Memory B cell (primary cell): Measurements from ENCODE around the gene RASSF9.

Source experiments
- ATAC-seq: fragments of 150-1000 bp; cut with Tn5 transposase; 2 replicates; pipeline ENCODE4 v1.10.0; 2021; ENCODE audit warnings: low read depth, mild to moderate bottlenecking, moderate library complexity
- DNase-seq, 2 donors: peaks; one replicate each; pipeline ENCODE4 v3.0.0; 2022; ENCODE audit warnings: low spot score in 2 of 2
- H3K27ac Mint-ChIP-seq: one replicate; pipeline ENCODE4 v1.8.0; 2022; ENCODE audit warnings: mild to moderate bottlenecking, moderate library complexity, mixed read lengths
- H3K27me3 Mint-ChIP-seq: one replicate; pipeline ENCODE4 v1.8.0; 2022; ENCODE audit warnings: mixed read lengths
- H3K36me3 Mint-ChIP-seq: one replicate; pipeline ENCODE4 v1.8.0; 2022; ENCODE audit warnings: mild to moderate bottlenecking, mixed read lengths
- H3K4me1 Mint-ChIP-seq: one replicate; pipeline ENCODE4 v1.8.0; 2022; ENCODE audit warnings: mixed read lengths
- H3K4me3 Mint-ChIP-seq: one replicate; pipeline ENCODE4 v1.8.0; 2022; ENCODE audit warnings: mild to moderate bottlenecking, moderate library complexity, mixed read lengths
- H3K9me3 Mint-ChIP-seq: one replicate; pipeline ENCODE4 v1.8.0; 2022; ENCODE audit warnings: mixed read lengths

RASSF9 gene

DNA sequence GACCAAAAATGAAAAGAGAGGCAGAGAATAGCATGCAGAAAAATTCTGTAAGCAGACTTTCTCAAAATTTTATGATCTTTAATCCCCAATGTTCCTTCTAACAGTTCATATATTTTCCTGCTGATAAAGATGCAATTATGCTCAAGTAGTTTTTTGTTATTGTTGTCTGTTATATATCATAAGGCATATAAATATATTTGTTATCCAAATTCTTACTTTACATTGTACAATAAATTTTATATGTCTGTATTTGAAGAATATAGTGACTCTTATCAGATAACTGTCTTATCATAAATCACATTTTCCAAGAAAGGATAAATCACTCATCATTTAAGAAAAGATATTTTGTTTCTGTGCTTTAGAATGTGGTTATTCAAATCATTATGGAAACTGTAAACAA is 2.6 kb downstream of the RASSF9 start:
- Mint-ChIP-seq H3K36me3 (no peaks in the 10 kb centered on the region), H3K9me3 (no peaks in the 10 kb centered on the region), H3K27me3 (no peaks in the 10 kb centered on the region), H3K4me3 (no peak overlapping the region), H3K4me1 (peaks cover 2% of the 10 kb centered on the region), H3K27ac (no peak overlapping the region)
- DNase-seq = no peak
- no peak for ATAC-seq

DNA sequence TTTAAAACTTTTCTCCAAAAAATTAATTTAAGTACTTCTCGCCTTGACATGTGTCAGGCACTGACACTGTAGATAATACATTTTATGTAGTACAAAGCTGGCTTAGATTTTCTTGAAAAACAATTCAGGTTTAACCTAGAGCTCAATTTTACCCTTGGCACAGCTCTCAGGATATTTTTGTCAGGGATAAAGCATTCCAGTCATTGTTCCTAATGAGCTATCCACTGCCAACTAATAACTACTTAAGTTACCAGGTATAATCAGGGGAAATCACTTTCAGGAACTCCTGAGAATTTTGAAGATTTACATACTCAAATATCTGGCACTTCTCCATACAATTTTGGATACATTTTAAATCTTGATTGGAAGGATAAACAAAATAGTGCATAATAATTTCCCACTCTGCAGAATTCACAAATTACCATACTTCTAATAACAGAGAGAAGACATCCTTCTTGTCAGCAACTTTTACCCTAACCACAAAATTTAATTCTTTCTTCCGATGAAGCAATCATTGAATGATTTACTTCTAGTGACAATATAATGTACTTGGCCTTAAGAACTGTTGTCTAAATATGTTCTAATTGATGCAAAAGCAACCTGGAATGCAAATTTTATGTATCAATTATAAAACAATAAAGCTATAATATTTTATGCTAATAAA is 4.8 kb downstream of the RASSF9 start:
- Mint-ChIP-seq H3K9me3 (no peaks in the 10 kb centered on the region), H3K27me3 (no peaks in the 10 kb centered on the region), H3K36me3 (no peaks in the 10 kb centered on the region), H3K4me1 (peaks cover 2% of the 10 kb centered on the region), H3K27ac (no peak overlapping the region), H3K4me3 (no peak overlapping the region)
- DNase-seq = no peak
- no peak for ATAC-seq

DNA sequence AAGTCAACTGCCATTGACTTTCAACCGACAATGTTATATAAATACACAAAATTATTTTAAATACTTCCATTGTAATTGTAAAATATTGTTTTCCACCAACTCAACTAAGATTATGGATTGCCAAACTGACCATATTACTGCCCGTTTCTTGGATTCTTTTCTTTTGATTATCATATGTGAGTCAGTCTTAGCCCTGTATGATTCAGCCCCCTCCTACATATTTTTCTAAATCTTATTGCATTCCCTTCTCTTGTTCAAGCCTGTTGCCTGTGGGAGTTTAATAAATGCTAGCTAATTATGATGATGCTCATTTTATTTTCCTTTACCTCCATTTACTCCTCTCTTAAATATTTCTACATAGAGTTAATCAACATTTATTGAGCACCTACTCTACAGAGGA is 6.8 kb downstream of the RASSF9 start:
- ATAC-seq (no peak), DNase-seq (no peak)
- no peaks in the 10 kb centered on the region for H3K27me3 Mint-ChIP-seq
- H3K4me3 Mint-ChIP-seq = no peak overlapping the region
- peaks cover 1% of the 10 kb centered on the region for H3K9me3 Mint-ChIP-seq
- no peaks in the 10 kb centered on the region for H3K4me1 Mint-ChIP-seq
- no peaks in the 10 kb centered on the region for H3K36me3 Mint-ChIP-seq
- H3K27ac Mint-ChIP-seq = no peak overlapping the region

DNA sequence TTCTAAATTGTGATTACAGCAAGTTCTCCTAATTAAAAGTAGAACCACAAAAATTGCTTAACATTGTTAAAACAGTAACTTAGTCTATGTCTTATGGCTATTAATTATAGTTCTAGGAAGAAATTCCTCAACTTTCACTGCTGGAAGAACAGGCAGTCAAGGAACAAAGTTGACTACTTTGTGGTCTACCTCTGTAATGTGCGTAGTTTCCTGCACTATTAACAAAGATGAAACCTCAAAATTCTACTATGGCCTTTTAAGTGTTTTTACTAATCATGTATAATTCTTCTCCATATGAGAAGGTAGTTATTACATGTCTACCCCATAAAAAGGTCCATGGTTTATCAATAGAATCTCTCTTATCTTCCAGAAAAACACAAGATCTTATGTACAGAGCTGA is 7.6 kb downstream of the RASSF9 start:
- ATAC-seq (no peak), DNase-seq (no peak)
- Mint-ChIP-seq H3K27me3 (no peaks in the 10 kb centered on the region), H3K4me1 (no peaks in the 10 kb centered on the region), H3K9me3 (peaks cover 1% of the 10 kb centered on the region), H3K36me3 (no peaks in the 10 kb centered on the region), H3K27ac (no peak overlapping the region), H3K4me3 (no peak overlapping the region)

DNA sequence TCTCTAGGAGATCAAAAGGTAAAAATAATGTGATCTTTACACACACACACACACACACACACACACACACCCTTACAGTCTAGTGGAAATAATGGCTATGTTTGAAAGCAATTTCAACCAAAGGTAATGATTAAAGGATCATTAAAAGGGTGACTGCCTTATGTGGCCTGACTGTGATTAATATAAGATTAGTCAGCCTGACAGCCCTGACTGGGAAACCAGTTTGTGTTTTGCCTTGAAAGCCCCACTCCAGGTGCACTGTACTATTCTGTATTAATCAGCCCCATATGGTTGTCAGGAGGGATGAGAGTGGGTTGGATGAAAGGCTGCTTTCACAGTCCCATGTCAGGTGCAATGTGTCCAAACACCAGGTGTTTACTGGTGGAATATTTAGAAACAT is 10.5 kb downstream of the RASSF9 start:
- Mint-ChIP-seq H3K4me3 (no peak overlapping the region), H3K27ac (no peak overlapping the region), H3K36me3 (no peaks in the 10 kb centered on the region), H3K9me3 (peaks cover 6% of the 10 kb centered on the region), H3K4me1 (no peaks in the 10 kb centered on the region), H3K27me3 (no peaks in the 10 kb centered on the region)
- ATAC-seq (no peak), DNase-seq (no peak)

DNA sequence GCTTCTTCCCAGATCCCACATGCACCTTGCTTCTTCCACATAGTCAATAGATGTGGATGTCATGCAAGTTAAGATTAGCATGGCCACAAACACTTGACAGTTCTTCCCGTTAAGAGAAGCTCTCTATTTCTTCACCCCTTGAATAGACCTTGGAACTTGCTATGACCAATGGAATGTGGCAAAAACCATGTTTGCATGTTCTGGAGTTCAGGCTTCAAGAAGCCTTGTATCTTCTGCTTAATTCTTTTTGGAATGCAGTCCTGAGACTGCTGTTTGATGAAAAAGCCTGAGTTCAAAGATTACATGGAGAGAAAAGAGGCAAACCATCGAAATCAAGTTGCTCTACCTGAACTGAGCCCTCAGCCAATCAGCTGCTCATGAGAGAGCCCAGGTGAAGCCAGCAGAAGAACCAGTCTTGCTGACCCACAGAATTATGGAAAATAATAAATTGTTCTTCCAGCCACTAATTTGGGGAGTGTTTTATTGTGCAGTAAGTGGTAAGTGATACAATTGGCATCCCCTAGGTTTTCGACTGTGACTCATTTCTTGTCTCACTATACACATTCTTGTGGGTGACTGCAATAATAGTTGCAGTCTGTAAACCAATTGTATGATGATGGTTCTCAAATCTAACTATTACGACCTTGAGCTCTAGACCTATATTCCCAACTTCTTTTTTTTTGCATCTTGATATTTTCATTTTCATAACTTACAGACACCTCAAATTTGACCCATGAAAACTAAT is 12.6 kb downstream of the RASSF9 start:
- no peak overlapping the region for H3K27ac Mint-ChIP-seq
- no peaks in the 10 kb centered on the region for H3K4me1 Mint-ChIP-seq
- DNase-seq (no peak), ATAC-seq (no peak)
- H3K36me3 Mint-ChIP-seq = no peaks in the 10 kb centered on the region
- H3K9me3 Mint-ChIP-seq = peaks cover 6% of the 10 kb centered on the region
- no peaks in the 10 kb centered on the region for H3K27me3 Mint-ChIP-seq
- H3K4me3 Mint-ChIP-seq = no peak overlapping the region

DNA sequence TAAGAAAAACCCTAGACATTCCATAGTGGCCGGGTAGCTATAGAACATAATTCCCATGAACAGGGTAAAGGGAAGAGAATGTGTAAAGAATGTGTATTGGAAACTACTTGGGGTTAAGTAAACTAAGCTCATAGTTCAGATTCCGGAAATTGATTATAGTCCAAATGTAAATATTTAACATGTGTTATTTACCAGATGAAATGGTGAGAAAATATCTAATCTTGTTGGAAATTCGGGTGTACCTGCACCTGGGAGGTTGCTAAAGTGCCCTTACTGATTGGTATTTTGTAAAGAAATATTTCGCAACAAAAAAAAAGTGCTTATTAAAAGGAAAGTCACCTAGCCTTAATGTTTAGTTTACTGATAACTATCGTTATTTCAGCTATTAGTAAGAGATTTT is 14.4 kb downstream of the RASSF9 start:
- H3K4me3 Mint-ChIP-seq = no peak overlapping the region
- DNase-seq = no peak
- H3K4me1 Mint-ChIP-seq = no peaks in the 10 kb centered on the region

DNA sequence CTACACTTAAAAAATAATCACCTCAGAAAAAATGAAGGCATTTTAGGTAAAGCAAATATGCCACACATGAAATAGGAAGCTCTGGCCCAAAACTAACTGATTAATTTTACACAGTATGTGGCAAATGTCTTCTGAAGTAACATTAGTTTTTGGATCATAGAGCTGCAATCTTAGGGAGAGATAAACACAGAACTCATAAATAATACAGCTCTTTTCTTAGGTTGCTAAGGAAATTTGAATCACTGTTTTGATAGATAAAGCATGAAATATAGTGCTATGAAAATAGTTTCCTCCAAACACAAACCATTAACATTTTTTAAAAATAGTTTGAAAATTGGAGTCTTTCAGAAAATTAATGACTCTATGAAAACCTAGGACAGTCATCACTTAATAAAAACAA is 15.0 kb downstream of the RASSF9 start:
- Mint-ChIP-seq H3K36me3 (no peaks in the 10 kb centered on the region), H3K4me1 (no peaks in the 10 kb centered on the region), H3K27me3 (no peaks in the 10 kb centered on the region), H3K4me3 (no peak overlapping the region), H3K9me3 (peaks cover 6% of the 10 kb centered on the region), H3K27ac (no peak overlapping the region)
- DNase-seq = no peak
- no peak for ATAC-seq

More for the DNA sequence above, 14.4 kb downstream of the RASSF9 start:
- H3K27me3 Mint-ChIP-seq = no peaks in the 10 kb centered on the region
- H3K36me3 Mint-ChIP-seq = no peaks in the 10 kb centered on the region
- peaks cover 6% of the 10 kb centered on the region for H3K9me3 Mint-ChIP-seq
- no peak for ATAC-seq
- H3K27ac Mint-ChIP-seq = no peak overlapping the region

DNA sequence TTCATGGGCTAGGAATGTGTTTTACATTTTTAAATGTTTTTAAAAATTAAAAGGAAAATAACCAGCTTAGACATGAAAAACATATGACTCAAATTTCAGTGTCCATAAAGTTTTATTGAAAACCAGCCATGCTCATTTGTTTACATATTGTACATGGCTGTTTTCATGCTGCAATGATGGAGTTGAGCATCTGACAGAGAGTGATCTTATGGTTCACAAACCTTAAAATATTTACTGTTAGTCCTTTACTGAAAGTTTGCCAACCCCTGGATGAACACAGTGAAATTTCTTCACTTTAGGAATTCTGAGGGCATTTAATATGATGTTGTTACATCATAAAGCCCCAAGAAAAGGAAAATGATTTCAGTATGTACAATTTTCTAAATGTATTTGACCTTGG is 16.1 kb downstream of the RASSF9 start:
- Mint-ChIP-seq H3K27ac (no peak overlapping the region), H3K36me3 (no peaks in the 10 kb centered on the region), H3K27me3 (no peaks in the 10 kb centered on the region), H3K9me3 (peaks cover 6% of the 10 kb centered on the region), H3K4me1 (no peaks in the 10 kb centered on the region), H3K4me3 (no peak overlapping the region)
- ATAC-seq (no peak), DNase-seq (no peak)

DNA sequence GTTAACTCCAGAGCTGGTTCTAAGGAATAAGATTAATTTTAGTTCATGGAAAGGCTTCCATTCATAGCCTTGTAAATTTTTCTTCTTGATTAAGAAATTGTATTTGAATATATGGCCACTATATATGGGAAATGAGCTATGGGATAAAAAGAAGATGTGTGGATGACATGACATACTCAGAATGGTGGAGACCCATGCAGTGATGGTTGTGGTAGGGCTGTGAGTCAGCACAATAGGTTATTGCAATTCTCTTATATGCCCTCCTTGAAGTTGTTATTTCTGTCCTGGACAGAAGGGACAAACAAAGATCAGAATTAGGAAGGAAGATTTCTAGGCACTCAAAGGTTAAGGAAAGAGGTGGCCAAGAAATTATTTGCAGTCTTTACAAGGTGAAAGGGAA is 21.5 kb downstream of the RASSF9 start:
- no peak overlapping the region for H3K27ac Mint-ChIP-seq

DNA sequence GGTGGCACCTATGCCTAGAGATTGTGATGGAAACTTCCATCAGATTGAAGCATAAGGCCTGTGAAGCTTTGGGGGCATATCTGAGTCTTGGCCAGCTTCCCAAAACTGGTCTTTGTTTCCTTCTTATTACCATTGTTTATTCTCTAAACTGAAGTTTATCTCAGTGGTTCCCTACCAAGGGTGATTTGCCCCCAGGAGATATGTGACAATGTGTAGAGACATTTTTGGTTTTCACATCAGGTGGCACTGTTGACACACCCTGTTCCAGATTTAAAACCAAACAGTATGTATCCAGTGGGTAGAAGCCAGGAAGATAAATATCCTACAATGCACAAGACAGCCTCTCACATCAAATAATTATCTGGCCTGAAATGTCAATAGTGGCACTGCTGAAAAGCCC is 22.1 kb downstream of the RASSF9 start:
- no peaks in the 10 kb centered on the region for H3K4me1 Mint-ChIP-seq
- ATAC-seq (no peak), DNase-seq (no peak)
- no peak overlapping the region for H3K4me3 Mint-ChIP-seq
- no peak overlapping the region for H3K27ac Mint-ChIP-seq
- H3K36me3 Mint-ChIP-seq = no peaks in the 10 kb centered on the region
- H3K9me3 Mint-ChIP-seq = no peaks in the 10 kb centered on the region
- no peaks in the 10 kb centered on the region for H3K27me3 Mint-ChIP-seq

More for the DNA sequence above, 21.5 kb downstream of the RASSF9 start:
- Mint-ChIP-seq H3K27me3 (no peaks in the 10 kb centered on the region), H3K9me3 (no peaks in the 10 kb centered on the region), H3K36me3 (no peaks in the 10 kb centered on the region), H3K4me3 (no peak overlapping the region), H3K4me1 (no peaks in the 10 kb centered on the region)
- DNase-seq = no peak
- ATAC-seq = no peak

DNA sequence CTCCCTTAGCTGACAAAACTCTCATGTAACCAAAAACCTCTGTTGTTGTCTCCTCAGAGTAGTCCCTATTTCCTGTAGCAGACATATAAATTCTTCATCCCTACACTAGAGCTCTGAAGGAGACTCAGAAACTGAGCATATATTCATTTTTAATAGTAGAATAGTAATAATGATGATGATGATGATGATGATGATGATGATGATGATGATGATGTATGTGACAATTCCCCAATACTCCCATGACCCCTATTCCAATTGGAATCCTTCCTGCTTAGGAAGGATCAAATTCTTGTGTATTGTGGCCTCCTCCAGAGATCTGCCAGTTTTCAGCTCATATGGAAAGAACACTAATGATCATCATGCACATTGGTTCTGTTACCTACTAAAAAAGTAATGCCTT is 26.7 kb downstream of the RASSF9 start:
- Mint-ChIP-seq H3K27ac (no peak overlapping the region), H3K36me3 (no peaks in the 10 kb centered on the region), H3K9me3 (no peaks in the 10 kb centered on the region), H3K4me3 (no peak overlapping the region), H3K4me1 (no peaks in the 10 kb centered on the region), H3K27me3 (no peaks in the 10 kb centered on the region)
- no peak for ATAC-seq
- no peak for DNase-seq

DNA sequence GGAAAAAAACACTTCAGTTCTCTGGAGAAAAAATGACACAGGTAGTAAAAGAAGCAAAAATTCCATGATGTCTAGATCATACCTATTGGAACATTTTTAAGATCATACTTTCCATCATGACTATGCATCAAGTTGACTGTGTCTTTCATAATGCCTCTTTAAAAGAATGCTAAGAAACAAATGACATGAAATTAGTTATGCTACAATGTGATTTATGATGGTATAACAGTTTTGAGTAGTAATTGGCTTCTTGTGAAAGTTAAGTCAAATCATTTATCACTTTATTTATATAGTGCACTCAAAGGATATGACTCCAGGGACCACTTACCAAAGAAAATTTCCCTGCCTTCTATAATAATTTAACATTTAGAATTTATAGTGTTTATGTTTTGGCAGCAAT is 28.5 kb downstream of the RASSF9 start:
- no peak overlapping the region for H3K4me3 Mint-ChIP-seq
- no peak for ATAC-seq
- H3K36me3 Mint-ChIP-seq = no peaks in the 10 kb centered on the region

DNA sequence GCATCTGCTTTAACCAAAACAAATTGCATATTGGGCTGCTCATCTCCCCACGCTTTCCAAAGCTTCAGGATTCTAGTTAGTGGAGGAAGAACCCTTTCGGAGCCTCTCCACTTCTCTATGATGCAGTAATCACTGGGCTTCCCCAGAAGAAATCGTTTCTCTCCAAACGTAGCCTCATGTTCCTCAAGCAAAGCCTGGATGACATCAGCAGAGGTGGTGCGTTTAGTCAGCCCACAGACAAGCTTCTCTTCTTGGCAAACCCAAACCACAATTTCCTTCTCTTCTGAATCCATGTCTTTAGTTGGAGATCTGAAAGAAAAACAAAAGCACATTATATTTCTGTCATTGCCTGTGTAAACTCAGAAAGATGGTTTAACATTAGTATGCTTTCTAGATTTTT is 30.6 kb downstream of the RASSF9 start:
- no peaks in the 10 kb centered on the region for H3K4me1 Mint-ChIP-seq
- DNase-seq (no peak), ATAC-seq (no peak)
- H3K36me3 Mint-ChIP-seq = no peaks in the 10 kb centered on the region
- no peaks in the 10 kb centered on the region for H3K9me3 Mint-ChIP-seq
- H3K27me3 Mint-ChIP-seq = no peaks in the 10 kb centered on the region
- H3K27ac Mint-ChIP-seq = no peak overlapping the region
- no peak overlapping the region for H3K4me3 Mint-ChIP-seq

More for the DNA sequence above, 28.5 kb downstream of the RASSF9 start:
- Mint-ChIP-seq H3K9me3 (no peaks in the 10 kb centered on the region), H3K4me1 (no peaks in the 10 kb centered on the region), H3K27ac (no peak overlapping the region), H3K27me3 (no peaks in the 10 kb centered on the region)
- no peak for DNase-seq

DNA sequence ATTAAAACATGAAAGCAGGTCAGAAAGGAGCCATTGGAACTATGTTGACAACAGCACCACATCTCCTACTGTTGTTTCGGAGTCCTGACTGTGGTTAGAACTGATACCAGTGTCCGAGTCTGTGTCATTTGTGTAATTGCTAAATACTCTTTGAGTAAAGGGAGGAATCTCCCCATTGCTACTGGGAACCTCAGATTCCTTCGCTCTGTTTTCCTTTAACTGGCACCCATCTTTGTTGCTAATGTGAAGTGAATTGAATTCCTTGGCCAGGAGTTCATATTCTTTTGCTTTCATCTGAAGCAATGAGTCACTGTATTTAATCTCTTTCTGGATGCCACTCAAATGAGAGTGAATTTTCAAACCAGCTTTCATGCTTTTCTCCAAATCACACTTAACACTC is 31.5 kb downstream of the RASSF9 start:
- H3K36me3 Mint-ChIP-seq = no peaks in the 10 kb centered on the region
- no peaks in the 10 kb centered on the region for H3K9me3 Mint-ChIP-seq
- H3K4me1 Mint-ChIP-seq = no peaks in the 10 kb centered on the region
- H3K4me3 Mint-ChIP-seq = no peak overlapping the region
- ATAC-seq (no peak), DNase-seq (no peak)
- no peaks in the 10 kb centered on the region for H3K27me3 Mint-ChIP-seq
- H3K27ac Mint-ChIP-seq = no peak overlapping the region
